Esophagus squamous epithelium (tissue), 5 donors: ENCODE results near the gene CIAO2A. TPM values are rescaled to one million over a fixed set of nuclear protein-coding genes. Genes with fewer than 3 reads are reported as not detected.
A peak's percentile ranks its signal among the peaks of the same experiment; 100 is the strongest.

Source experiments
- DNase-seq: peaks from one replicate; lab custom pipeline; 2025; lab: John Stamatoyannopoulos, UW
- H3K27ac ChIP-seq, 4 donors: fragments of 200-600 bp; sonication (generic); one replicate each; pipeline ENCODE4 v1.5.1; 2016 to 2019; ENCODE audit warnings: mild to moderate bottlenecking in 1 of 4
- H3K27me3 ChIP-seq, 4 donors: fragments of 200-600 bp; sonication (generic); 1 replicate in 3 of 4; 2 replicates in 1 of 4; pipeline versions ENCODE4 v1.5.1 to v1.6.0; 2017 to 2021; ENCODE audit warnings: antibody characterized with exemption in 1 of 4
- H3K36me3 ChIP-seq, 3 donors: fragments of 200-600 bp; sonication (generic); one replicate each; pipeline ENCODE4 v1.5.1; 2016 to 2019
- H3K4me1 ChIP-seq, 3 donors: fragments of 200-600 bp; sonication (generic); one replicate each; pipeline ENCODE4 v1.5.1; 2017 to 2019
- H3K4me3 ChIP-seq, 4 donors: fragments of 200-600 bp; sonication (generic); 1 replicate in 3 of 4; 2 replicates in 1 of 4; pipeline ENCODE4 v1.5.1; 2016 to 2019; ENCODE audit warnings: mild to moderate bottlenecking in 2 of 4, moderate library complexity in 1 of 4
- H3K9me3 ChIP-seq, 3 donors: fragments of 200-600 bp; sonication (generic); one replicate each; pipeline ENCODE4 v1.5.1; 2016 to 2019
- POLR2A ChIP-seq, 4 donors: fragments of 450-650 bp; IDR thresholded peaks; one replicate each; pipeline ENCODE4 v1.6.1; 2017; ENCODE audit warnings: antibody characterized with exemption in 4 of 4, mild to moderate bottlenecking in 4 of 4, moderate library complexity in 3 of 4
- WGBS, 2 donors: methylation state at CpG; one replicate each; pipeline ENCODE4 v1.1.5; 2018; 5-methylcytosine and 5-hydroxymethylcytosine counted together
- intact Hi-C: fragments of 100-400 bp; cut with DNase I; formaldehyde crosslinking; loops from one replicate; pipeline ENCODE4 v1.15.0; 2022
- total RNA-seq, 4 donors: library from RNA; depleted of rRNA; stranded (reverse); fragments of >200 nt; gene quantifications; one replicate each; pipeline ENCODE4 v1.1.0, GENCODE V29; 2016
- TF ChIP-seq, protein P1 (sequence below), 6 experiments: fragments of 450-650 bp in 4 of 6; fragments of 200-600 bp in 2 of 6; sonication (generic) in 2 of 6; IDR thresholded peaks; one replicate each; pipeline ENCODE4 v1.5.1; 2016 to 2019; ENCODE audit warnings: antibody characterized with exemption in 6 of 6, mild to moderate bottlenecking in 4 of 6, moderate library complexity in 4 of 6
- donor health status: DM: yes; HTN: yes; CAD: no.

CIAO2A gene
- total RNA-seq, 4 donors from 2014 or later, result 36.6 to 76.6 (median 50.7) TPM

DNA sequence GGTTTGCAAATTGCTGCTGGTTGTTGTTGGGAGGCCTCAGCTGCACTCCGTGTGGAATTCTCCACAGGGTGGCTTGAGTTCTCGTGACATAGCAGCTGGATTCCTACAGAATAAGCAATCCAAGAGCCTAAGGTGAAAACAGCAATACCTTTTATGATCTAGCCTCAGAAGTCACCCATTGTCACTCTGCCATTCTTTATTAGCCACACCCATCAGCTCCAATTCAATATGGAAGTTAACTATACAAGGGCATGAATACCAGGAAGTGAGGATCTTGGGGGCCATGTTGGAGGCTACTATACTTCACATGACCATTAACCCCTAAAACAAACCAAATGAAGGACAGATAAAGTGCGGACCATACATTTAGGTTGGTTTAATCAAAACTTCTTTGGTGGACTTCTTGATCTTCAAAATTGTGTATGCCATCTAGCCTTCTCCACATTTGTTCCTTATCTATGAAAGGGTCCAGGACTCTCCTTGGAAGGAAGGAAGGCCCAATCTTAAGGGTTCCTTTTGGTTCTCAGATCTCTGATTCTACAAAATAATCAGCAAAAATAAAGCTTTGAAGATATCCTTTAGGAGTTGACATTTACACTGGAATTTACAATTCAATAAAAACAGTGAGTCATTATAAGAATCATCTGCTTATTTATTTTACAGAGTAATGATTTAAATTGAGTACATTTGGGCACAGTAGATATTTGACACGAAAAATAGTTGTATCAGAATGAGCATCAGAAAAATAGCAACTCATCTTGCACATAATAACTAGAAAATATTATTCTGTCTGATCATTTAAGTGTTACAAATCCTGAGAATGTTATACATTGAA, 21.5 kb downstream of the CIAO2A start:
- intact Hi-C loops, result no loop called here
- Histone ChIP-seq H3K27ac (peak overlapping the region; percentile 30 to 85 (median 60)), H3K9me3 (no peaks in the 10 kb centered on the region), H3K27me3 (no peaks in the 10 kb centered on the region), H3K4me3 (no peak overlapping the region), H3K4me1 (peaks cover 4 to 36% (median 12%) of the 10 kb centered on the region in 3 donors), H3K36me3 (peaks cover 0 to 48% (median 0%) of the 10 kb centered on the region in 3 donors)
- 88 to 96% methylated on average over 3 to 4 of the region's 4 CpGs for WGBS, 2 donors
- no peak for TF ChIP-seq POLR2A (IDR thresholded peaks at IDR 0.05)
- TF ChIP-seq, protein P1, sequence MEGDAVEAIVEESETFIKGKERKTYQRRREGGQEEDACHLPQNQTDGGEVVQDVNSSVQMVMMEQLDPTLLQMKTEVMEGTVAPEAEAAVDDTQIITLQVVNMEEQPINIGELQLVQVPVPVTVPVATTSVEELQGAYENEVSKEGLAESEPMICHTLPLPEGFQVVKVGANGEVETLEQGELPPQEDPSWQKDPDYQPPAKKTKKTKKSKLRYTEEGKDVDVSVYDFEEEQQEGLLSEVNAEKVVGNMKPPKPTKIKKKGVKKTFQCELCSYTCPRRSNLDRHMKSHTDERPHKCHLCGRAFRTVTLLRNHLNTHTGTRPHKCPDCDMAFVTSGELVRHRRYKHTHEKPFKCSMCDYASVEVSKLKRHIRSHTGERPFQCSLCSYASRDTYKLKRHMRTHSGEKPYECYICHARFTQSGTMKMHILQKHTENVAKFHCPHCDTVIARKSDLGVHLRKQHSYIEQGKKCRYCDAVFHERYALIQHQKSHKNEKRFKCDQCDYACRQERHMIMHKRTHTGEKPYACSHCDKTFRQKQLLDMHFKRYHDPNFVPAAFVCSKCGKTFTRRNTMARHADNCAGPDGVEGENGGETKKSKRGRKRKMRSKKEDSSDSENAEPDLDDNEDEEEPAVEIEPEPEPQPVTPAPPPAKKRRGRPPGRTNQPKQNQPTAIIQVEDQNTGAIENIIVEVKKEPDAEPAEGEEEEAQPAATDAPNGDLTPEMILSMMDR (IDR thresholded peaks at IDR 0.05), result no peak
- no peak for DNase-seq

DNA sequence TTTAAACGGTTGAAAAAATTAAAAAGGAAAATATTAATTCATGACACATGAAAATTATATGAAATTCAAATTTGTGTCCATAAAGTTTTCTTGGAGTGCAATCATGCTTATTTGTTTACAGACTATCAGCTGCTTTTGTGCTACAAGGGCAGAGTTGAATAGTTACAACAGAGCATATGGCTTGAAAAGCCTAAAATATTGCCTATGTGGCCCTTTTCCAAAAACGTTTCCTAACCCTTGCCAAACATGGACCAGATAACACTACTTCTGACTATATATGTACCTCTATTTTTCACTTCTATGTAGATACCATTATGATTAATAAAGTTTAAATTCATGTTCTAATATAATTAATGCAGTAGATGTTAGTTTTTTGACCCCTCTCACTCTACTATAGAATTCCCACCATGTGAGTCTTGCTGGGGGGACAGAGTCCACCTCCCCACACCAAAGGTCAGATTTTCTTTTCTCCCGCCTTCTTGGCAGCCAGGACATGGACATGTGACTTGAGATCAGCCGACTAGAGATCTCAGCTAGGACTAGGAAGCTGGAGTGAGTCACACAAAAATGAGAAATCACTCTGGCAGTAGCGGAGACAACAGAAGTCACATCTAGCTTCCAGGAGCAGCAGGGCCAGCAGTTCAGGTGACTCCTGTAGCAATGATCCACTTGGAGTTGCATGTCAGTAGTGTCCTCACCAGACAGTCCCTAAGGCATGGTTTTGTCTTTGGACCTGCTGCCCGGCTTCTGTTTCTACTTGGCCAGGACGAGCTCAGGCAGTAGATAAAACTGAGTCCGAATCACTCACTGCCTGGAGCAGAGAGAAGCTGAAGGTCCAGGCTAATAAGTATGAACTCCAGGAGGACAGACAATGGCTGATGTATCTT, 22.4 kb downstream of the CIAO2A start:
- H3K4me1 ChIP-seq, result peaks cover 4 to 36% (median 12%) of the 10 kb centered on the region in 3 donors
- intact Hi-C loops, result no loop called here
- H3K27ac ChIP-seq, result peak overlapping the region; percentile 30 to 85 (median 60)
- peaks cover 0 to 44% (median 0%) of the 10 kb centered on the region in 3 donors for H3K36me3 ChIP-seq
- no peaks in the 10 kb centered on the region for H3K27me3 ChIP-seq
- no peak for TF ChIP-seq POLR2A (IDR thresholded peaks at IDR 0.05)
- TF ChIP-seq, protein P1 (IDR thresholded peaks at IDR 0.05), result no peak
- H3K4me3 ChIP-seq, result no peak overlapping the region
- H3K9me3 ChIP-seq, result no peaks in the 10 kb centered on the region
- no peak for DNase-seq
- 54 to 74% methylated on average over 6 of the region's 8 CpGs for WGBS, 2 donors

DNA sequence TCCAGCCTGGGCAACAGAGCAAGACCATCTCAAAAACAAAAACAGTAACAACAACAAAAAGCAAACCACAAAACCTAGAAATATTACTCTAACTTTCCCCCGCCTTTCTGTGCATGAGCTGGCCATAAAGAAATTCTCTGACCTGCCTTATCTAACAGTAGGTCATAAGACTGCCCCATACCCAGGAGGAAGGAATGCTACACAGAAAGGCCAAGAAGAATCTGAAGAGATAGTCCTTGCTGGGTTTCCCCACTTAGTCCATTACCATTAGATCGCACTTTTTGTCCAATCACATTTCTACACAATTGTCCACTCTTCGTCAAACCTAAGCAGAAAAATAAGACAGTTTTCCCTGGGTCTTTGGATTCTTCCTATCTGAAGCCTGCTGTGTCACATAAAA, 23.5 kb downstream of the CIAO2A start:
- peaks cover 4 to 36% (median 12%) of the 10 kb centered on the region in 3 donors for H3K4me1 ChIP-seq
- H3K27me3 ChIP-seq, result no peaks in the 10 kb centered on the region
- peaks cover 0 to 36% (median 0%) of the 10 kb centered on the region in 3 donors for H3K36me3 ChIP-seq
- H3K27ac ChIP-seq, result peak overlapping the region in 2 of 4 donors; percentile 15 to 64
- WGBS, 2 donors, result 93% methylated on average over 3 of the region's 3 CpGs
- TF ChIP-seq, protein P1 (IDR thresholded peaks at IDR 0.05), result no peak
- no peak for TF ChIP-seq POLR2A (IDR thresholded peaks at IDR 0.05)
- intact Hi-C loops, result no loop called here
- no peak for DNase-seq
- no peaks in the 10 kb centered on the region for H3K9me3 ChIP-seq
- H3K4me3 ChIP-seq, result no peak overlapping the region

DNA sequence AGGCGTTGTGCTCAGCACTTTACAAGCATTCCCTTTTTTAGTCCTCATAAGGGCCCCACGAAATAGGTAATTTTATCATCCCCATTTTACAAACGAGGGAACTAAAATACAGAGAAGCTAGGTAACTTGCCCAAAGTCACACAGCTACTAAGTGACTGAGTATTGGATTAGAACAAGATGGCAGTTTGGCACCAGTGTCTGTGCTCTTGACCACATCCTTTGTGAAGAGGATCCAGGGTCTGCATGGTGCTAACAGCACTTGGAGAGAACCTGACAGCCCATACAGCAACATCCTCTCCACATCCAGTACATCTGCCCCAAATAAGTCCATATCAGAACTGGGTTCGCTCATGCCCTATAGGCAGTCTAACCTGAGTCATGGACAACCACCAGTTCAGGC, 25.5 kb downstream of the CIAO2A start:
- Histone ChIP-seq H3K27me3 (no peaks in the 10 kb centered on the region), H3K36me3 (peaks cover 0 to 19% (median 0%) of the 10 kb centered on the region in 3 donors), H3K4me3 (no peak overlapping the region), H3K4me1 (peaks cover 4 to 36% (median 12%) of the 10 kb centered on the region in 3 donors), H3K27ac (no peak overlapping the region), H3K9me3 (no peaks in the 10 kb centered on the region)
- TF ChIP-seq, protein P1 (IDR thresholded peaks at IDR 0.05), result no peak
- no peak for TF ChIP-seq POLR2A (IDR thresholded peaks at IDR 0.05)
- WGBS, 2 donors, result 45 to 58% methylated on average over 4 of the region's 4 CpGs
- no peak for DNase-seq
- intact Hi-C loops, result loop anchor here (5.0 to 10.0 kb wide), 2 partner anchors 316 to 463 kb away; no protein-coding TSS in a partner anchor
